ENCODE measurements around the gene GBP7.
"Not testable (repeated sequence)": the region's sequence is repeated elsewhere in the genome, so short reads cannot be mapped to it uniquely, and the experiment has no call there.

The GBP7 gene

DNA sequence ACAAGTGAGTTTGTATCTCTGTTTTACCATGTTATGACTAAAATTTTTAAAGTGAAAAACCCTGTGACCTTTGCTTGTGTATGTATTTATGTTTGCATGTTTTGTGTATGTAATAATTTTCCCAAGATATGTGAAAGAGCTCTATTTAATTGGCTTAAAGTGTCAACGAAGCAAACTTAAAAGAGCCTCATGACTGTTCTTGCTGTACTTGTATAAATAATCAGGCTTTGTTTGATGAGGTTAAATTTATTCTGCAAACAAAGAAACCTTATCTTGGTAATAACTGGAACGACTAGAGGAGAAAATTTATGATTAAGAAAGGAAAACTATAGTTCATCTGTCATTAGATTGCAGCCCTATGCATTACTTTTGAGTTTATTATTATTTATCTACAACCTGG lies 6.6 kb downstream of the GBP7 start:
- DNase-seq, result no peak

DNA sequence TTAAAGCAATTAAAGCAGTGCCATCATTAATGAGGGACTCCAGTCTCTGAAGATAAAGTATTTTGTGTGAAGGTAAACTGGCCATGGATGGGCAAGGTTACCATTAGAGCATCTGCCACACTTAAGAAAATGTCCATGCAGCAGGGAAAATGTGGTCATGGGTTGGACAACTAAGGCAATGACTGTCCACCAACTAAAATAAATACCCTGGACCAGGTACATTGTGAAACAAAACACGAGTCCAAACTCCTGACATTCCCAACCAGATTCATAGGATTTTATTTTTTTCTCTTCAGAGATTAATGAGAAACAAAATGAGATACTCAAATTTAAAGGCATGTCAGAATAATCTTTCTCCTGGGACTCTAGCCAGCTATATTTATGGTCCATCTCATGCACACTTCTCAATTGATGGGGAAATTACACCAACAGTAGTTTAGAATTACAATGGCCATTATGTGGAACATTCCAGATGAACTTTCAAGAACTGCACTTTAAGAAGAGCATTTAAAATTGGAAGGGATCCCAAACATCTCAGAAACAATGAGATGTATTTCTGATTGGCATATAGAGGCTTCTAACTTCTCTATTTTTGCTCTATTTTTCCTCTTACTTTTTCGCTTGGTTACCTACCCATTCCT lies 8.1 kb downstream of the GBP7 start:
- DNase-seq, result no peak

DNA sequence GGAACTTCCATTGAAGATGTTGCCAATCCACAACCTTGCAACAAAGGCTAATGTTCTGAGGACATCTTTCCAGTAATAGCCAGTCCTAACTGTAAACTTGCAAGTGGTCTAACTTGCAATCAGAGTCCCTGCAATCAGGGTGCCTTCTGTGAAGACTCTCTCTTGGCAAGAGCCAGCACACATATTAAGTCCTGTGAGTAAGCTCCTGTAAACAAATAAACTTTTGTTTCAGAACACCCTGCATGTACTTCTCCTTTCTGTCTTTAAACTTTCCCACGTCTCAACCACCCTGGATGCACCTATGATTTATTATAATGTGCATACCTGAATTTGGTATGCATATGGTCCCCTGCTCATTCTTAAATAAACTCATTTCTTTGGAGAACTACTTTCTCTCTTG lies 9.1 kb downstream of the GBP7 start:
- no peak for DNase-seq

DNA sequence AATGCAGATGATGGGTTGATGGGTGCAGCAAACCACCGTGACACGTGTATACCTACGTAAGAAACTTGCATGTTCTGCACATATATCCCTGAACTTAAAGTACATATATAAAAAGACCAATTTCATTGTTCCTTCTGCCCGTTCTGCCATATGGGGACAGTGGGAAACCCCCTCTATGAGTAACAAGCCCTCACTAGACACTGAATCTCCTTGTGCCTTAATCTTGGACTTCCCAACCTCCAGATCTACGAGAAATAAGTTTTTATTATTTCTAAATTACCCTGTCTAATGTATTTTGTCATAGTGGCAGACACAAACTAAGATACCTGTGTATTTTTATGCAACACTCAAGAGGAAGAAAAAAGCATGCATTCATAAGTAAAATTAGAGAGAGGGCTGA lies 10.0 kb downstream of the GBP7 start:
- no peak for DNase-seq

DNA sequence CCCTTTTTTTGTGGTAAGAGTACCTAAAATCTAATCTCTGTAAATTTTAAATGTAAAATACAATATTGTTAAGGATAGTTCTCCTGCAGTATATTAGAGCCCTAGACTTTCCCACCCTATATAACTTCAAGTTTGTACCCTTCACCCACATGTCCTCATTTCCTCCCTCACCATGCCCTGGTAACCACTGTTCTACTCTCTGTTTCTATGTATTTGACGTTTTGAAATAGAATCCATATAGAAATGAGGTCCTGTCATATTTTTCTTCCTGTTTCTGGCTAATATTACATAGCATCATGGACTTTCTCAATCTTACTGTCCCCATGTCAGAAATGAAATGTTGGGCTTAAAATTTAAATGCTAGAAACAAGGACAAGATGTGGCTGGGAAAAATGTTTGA lies 24.8 kb downstream of the GBP7 start:
- no peak for DNase-seq

DNA sequence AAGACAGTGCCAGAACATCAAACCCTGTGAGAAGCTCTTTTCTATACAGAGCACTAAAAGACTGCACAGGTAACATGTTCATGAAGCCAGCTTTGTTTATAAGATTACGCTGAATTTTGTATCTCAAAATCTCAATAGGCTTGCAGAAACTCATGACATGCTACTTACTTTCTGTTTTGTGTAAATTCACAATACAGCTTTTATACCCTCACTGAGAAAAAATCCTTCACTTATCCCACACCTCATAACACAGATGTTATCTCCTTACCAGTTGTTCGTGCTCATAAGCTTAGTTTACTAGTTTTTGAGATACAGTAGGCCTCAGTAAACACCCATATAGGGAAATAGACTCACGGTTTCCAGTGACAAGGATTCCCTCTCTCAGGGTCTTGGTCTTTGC lies 25.8 kb downstream of the GBP7 start:
- DNase-seq, result no peak

DNA sequence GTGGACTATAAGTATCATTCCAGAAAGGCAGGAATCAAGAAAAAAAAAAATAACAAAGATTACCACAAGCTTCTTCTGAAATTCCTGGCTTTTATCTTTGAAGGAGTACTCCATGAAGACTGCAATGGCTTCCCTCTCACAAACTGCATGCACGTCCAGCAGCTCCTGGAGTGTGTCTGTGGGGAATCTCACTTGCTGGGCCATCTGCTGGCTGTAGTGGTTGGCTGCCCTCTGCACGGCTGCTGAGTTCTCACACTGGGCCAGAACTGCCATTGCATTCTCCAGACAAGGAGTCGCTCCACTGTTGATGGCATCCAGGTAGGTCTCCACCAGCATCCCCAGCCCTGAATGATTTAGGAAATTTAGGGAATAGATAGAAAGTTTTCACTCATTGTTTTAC lies 26.6 kb downstream of the GBP7 start:
- DNase-seq, result no peak

DNA sequence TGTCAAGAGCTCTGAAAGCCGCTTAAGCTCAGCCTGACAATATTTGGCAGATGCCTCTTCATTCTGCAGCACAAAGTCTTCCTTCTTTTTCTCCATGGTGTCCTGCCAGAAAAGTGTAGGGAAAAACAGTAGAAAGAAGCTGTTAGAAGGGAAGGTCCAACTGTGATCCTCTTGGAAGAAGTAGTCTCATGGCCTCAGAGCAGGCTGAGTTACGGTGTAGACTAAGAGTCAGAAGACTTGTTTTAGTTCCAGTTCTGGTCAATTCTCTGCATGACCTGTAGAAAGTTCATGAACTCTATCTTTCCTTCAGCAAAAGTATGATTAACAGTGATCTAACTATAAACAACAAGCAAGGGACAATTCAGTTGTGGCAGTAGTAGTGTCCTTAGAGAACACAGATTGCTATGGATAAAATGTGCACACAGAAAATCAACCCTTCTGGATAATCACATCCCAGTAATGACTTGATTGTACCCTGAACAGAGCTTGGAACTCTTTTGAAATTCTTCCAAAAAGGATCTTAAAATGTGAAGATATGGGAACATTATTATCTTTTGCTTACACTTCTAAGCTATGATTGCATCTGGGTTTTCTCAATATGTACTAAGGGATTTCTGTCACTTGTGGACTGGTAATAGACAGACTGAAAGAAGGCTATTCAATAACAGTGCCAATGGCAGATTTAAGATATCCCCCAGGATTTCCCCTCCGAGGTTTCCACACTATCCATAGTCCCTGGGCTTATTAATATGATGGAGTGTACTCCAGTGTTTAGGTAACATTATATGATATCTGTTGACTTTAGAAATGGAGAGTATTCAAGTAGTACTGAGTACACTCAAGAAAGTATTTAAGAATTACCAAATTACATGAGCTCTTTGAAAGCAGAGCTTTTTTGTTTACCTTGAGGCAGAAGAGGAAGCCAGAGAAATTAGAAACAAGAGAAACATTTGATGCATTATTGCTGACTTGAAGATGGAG lies 27.8 kb downstream of the GBP7 start:
- no peak for DNase-seq

DNA sequence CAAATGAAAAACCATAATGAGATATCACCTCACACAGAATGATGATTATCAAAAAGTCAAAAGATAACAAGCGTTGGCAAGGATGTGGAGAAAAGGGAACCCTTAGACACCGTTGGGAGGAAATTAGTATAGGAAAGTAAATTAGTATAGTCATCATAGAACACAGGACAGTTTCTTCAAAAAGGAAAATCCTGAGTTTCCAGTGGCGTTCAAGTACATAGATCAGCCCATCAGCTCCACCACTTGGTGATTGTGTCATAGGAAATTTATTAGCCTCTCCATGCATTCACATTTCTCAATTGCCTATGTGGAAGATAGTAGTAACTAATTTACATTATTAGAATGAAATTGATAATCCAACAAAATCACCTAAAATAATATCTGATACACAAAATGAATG lies 29.1 kb downstream of the GBP7 start:
- no peak for DNase-seq

DNA sequence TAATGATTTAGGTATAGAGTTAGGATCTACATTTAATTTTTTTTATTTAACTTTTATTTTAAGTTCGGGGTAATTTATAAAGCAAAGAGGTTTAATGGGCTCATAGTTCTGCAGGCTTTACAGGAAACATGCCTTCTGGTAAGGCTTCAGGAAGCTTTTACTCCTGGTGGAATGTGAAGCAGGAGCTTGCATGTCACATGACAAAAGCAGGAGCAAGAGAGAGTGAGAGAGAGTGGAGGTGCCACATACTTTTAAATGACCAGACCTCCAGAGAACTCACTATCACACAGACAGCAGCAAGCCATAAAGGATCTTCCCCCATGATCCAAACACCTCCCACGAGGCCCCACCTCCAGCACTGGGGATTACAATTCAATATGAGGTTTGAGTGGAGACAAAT lies 32.3 kb downstream of the GBP7 start:
- no peak for DNase-seq

DNA sequence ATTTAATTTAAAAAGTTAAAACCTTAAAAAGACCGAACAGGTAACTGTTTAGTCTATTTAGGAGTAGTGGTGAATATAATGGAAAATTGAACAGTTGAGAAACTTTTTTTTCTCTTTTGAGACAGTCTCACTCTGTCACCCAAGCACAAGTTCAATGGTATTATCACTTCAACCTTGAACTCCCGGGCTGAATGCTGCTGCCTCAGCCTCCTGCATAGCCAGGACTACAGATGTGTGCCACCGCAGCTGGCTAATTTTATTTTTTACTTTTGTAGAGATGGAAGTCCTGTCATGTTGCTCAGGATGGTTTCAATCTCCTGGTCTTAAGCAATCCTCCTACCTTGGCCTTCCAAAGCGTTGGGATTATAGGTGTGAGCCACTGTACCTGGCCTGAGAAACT lies 33.6 kb downstream of the GBP7 start:
- DNase-seq, result no peak

DNA sequence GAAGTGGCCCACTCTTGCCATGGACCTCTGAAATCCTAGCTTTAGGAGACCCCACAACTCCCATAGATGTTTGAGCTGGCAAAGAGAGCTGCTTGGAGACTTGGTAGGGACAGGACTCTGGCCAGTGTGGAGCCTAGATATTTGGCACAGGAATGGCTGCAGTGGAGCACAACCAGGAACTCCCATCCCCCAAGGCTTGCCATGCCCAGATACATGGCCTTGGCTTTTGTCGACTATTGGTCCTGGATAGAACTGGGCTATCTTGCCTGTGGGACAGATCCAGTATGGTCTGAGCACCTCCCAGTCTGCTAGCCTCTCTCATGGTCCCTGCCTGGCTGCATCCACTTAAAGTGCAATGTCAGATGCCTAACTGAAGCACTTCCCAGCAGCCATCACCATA lies 42.1 kb downstream of the GBP7 start:
- DNase-seq, result no peak

DNA sequence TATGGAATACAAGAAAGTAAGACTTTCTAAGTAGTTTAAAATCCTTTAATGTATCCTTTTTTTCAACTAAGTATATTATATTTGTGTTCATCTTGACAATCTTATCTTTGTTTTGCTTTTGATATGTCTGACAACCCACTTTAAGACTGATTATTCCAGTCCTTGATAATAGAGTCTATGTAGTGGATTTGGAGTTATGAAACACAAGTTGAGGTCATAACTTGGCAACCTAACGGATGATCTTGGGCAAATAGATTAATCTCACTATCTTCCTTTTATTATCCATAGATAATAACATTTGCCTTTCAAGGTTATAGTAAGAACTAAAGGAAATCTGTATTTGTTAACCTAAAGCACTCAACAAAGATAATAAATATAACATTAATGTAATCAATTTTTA lies 45.1 kb downstream of the GBP7 start:
- DNase-seq, result no peak

DNA sequence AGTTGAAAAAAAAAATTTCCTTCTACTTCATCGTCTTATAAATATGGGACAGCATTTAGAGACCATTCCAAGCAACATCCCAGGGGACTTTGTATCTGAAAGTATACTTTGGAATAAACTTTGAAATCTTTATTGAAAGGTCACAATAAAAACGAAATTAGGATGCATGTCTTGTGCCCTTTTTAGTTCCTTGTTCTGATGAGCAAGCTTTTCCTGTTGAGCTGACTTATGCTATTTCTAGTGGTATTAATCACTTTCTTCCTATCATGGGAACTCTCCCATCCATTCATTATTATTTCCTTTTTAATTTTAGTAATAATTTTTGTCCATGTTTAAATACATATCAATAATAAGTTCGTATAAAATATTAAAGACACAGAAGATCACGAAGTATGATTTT lies 45.9 kb downstream of the GBP7 start:
- DNase-seq, result no peak

DNA sequence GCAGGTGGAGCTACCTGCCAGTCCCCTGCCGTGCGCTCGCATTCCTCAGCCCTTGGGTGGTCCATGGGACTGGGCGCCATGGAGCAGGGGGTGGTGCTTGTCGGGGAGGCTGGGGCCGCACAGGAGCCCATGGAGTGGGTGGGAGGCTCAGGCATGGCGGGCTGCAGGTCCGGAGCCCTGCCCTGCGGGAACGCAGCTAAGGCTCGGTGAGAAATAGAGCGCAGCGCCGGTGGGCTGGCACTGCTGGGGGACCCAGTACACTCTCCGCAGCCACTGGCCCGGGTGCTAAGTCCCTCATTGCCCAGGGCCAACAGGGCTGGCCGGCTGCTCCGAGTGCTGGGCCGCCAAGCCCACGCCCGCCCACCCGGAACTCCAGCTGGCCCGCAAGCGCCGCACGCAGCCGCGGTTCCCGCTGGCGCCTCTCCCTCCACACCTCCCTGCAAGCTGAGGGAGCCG lies 47.8 kb downstream of the GBP7 start:
- not testable (repeated sequence) for DNase-seq

DNA sequence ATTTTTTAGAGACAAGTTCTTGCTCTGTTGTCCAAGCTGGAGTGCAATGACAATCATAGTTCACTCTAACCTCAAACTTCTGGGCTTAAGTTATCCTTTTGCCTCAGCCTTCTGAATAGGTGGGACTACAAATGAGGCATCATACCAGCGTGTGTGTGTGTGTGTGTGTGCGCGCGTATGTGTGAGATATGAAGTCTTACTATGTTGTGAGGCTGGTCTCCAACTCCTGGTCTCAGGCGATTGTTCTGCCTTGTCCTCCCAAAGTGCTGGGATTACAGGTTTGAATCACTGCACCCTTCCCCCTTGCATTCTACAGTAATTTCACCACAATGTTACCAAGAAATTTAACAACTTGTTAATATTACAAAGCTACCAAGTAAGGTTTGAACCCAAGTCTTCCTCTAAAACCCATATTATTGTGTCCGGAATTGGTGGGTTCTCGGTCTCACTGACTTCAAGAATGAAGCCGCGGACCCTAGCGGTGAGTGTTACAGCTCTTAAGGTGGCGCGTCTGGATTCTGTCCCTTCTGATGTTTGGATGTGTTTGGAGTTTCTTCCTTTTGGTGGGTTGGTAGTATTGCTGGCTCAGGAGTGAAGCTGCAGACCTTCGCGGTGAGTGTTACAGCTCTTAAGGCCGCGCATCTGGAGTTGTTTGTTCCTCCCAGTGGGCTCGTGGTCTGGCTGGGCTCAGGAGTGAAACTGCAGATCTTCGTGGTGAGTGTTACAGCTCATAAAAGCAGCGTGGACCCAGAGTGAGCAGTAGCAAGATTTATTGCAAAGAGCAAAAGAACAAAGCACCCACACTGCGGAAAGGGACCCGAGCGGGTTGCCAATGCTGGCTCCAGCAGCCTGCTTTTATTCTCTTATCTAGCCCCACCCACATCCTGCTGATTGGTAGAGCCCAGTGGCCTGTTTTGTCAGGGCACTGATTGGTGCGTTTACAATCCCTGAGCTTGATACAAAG lies 48.9 kb downstream of the GBP7 start:
- DNase-seq, result not testable (repeated sequence)

DNA sequence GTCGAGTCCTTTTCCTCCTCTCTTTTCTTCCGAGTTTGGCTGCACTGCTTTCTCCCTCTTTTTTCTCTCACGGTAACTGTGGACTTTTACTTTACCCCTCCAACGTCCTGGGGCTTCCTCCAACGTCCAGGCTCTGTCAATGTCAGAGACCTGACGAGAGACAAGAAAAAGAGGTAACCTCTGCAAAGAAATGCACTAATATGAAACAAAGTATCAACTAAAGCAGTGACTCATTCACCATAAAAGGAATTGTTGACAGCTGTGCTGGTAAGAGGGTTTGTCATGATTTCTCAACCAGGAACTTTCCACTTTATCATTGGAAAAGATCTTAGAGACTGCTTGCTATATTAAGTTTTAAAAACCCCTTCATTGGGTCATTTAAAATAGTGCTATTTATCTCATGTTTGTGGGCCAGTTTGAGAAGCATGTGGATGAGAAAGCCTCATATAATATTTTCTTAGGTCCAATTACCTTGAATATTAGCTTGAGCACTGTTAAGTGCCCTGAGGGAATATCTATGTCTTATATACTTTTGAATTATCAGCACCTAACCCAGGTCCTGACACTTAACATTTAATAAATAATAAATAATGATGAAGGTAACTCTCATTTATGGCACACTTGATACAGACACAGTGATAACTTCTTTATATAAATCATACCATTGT lies 49.8 kb downstream of the GBP7 start, which contains the start of gene GBP2:
TSS of gene GBP2 (minus strand) at position 202 of the 668 bp plus-strand sequence. CDS start 4,148 bp downstream, outside the sequence.
- no peak for DNase-seq

DNA sequence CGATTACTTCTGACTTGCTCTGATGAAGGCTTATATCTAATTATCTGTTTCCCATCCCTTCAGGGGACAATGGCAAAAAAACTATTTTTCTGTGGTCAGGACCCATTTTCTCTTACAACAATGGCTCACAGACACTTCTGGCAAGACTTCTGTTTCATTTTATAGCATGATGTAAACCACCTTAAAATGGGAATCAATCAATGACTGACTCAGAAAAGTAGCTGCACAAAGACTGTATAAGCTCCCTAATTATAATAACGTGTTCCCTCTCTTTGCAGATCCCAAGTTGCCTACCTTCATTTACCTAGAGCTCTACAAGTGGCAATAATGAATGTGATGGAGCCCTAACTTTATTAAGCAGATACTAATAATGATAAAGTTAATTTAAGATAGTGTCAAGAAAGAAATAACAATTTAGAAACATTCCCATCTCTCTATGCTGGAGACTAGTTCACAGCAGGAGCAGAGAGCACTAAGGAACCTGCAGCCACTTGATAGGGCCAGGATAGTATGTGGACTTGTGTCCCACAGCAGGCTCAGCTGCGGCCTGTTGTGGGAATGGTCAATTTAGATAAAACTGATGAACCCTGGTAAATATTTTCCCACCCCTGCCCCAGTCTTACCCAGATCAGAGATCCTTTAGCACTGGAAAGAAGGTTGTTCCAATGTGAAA lies 50.4 kb downstream of the GBP7 start:
- no peak for DNase-seq

DNA sequence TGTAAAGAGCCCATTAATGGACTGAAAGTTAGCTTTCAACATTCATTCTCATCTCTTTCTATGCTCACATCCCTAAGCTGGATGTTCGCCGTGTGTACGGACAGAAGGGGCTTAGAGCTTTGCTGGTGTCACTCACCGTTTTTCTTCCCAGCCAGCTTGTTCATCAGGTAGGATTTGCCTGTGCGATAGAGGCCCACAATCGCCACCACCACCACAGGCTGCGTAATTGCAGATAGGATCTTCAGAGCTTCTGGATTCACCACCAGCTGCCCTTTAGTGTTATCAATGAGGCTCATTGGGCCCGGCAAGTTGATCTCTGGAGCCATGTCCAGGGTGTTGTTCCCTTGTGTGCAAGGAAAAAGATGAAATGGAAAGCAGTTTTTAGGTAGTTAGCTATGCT lies 54.2 kb downstream of the GBP7 start:
- no peak for DNase-seq

DNA sequence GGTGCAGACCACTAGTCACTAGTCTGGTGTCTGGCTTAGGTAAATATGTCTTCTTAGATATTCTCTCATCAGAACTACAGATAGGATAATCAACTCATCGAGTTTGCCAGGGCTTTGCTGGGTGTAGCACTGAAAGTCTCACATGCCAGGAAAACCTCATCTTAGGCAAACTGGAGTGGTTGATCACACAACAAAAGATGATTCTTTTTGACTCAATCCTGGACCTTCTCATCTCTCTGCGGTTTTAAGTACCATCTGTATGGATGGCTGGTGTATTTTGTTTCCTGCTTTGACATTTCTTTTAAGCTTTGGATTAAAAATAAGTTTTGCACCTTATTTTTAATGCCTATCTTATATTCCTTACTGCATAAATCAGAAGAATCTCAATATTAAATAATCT lies 61.1 kb downstream of the GBP7 start:
- no peak for DNase-seq

DNA sequence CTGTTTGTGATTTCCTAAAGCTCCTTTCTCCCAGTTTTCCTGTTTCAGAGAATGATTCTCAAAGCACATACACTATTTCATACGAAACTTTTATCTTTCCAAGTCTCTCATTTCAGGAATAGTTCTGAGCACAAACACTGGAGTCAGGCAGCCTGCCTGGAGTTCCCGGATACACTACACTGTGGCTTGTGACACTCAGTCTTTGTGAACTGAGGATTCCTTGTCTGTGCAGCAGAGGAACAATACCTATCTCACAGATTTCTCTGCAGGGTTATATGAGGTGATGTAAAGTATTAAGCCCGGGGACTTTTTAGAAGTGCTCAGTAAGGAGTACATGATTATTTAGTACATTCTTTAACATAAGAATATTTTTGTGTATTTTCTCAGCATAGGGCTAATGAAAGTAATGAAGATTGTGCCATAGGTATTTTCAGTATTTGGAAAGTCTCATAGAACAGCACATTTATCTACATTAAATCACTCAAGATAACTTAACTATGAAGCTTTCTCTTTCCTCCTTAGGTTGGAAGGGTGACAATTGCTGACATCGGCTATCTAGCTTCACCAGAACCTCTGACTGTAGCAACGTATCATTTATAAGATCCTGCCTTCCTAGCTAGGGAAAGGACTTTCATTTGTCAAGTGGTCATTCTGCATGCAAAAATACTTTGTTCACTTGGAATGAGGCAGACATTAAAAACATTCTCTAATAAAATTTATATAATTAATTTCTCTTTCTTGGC lies 62.8 kb downstream of the GBP7 start:
- DNase-seq, result no peak

Measured in DMS153 (cell line).